ENCODE data around the gene PIAS1. TPM values are rescaled to one million over a fixed set of nuclear protein-coding genes. Genes with fewer than 3 reads are reported as not detected.

The PIAS1 gene
- total RNA-seq, 1 donor from 2014 or later, result 71.1 TPM

GRCh38 chr15:68017201-68017600, 36.9 kb upstream of the PIAS1 start:
- no peaks in the 10 kb centered on the region for H3K27me3 Mint-ChIP-seq (ENCODE audit: low read depth)
- no peaks in the 10 kb centered on the region for H3K36me3 Mint-ChIP-seq
- peaks cover 26% of the 10 kb centered on the region for H3K4me1 Mint-ChIP-seq
- H3K27ac Mint-ChIP-seq, result peak overlapping the region; percentile 92
- H3K4me3 Mint-ChIP-seq, result no peak overlapping the region
- TF ChIP-seq CTCF (IDR thresholded peaks at IDR 0.05; ENCODE audit: unreplicated experiment), result no peak
- H3K9me3 Mint-ChIP-seq, result peaks cover 4% of the 10 kb centered on the region
- DNase-seq (ENCODE audit: low spot score in 2 of 2, unreplicated experiment in 2 of 2), result no peak

- Mint-ChIP-seq H3K27ac (peak overlapping the region; percentile 70), H3K9me3 (peaks cover 4% of the 10 kb centered on the region), H3K4me3 (no peak overlapping the region), H3K27me3 (ENCODE audit: low read depth) (no peaks in the 10 kb centered on the region), H3K4me1 (peaks cover 26% of the 10 kb centered on the region), H3K36me3 (no peaks in the 10 kb centered on the region)
- no peak for TF ChIP-seq CTCF (IDR thresholded peaks at IDR 0.05; ENCODE audit: unreplicated experiment)
- DNase-seq (ENCODE audit: low spot score in 2 of 2, unreplicated experiment in 2 of 2), result no peak
Measured at GRCh38 chr15:68018797-68019444, 35.2 kb upstream of the PIAS1 start.

GRCh38 chr15:68019814-68020525, 34.1 kb upstream of the PIAS1 start:
- peaks cover 4% of the 10 kb centered on the region for H3K9me3 Mint-ChIP-seq
- no peak overlapping the region for H3K4me3 Mint-ChIP-seq
- peaks cover 19% of the 10 kb centered on the region for H3K4me1 Mint-ChIP-seq
- no peak for DNase-seq (ENCODE audit: low spot score in 2 of 2, unreplicated experiment in 2 of 2)
- no peaks in the 10 kb centered on the region for H3K27me3 Mint-ChIP-seq (ENCODE audit: low read depth)
- TF ChIP-seq CTCF (IDR thresholded peaks at IDR 0.05; ENCODE audit: unreplicated experiment), result no peak
- H3K36me3 Mint-ChIP-seq, result no peaks in the 10 kb centered on the region
- H3K27ac Mint-ChIP-seq, result peak overlapping the region; percentile 64

- no peaks in the 10 kb centered on the region for H3K27me3 Mint-ChIP-seq (ENCODE audit: low read depth)
- H3K27ac Mint-ChIP-seq, result peak overlapping the region; percentile 64
- no peak for DNase-seq (ENCODE audit: low spot score in 2 of 2, unreplicated experiment in 2 of 2)
- H3K4me3 Mint-ChIP-seq, result no peak overlapping the region
- no peak for TF ChIP-seq CTCF (IDR thresholded peaks at IDR 0.05; ENCODE audit: unreplicated experiment)
- H3K9me3 Mint-ChIP-seq, result peaks cover 4% of the 10 kb centered on the region
- H3K4me1 Mint-ChIP-seq, result peaks cover 13% of the 10 kb centered on the region
- no peaks in the 10 kb centered on the region for H3K36me3 Mint-ChIP-seq
Measured at GRCh38 chr15:68020685-68021084, 33.4 kb upstream of the PIAS1 start.

GRCh38 chr15:68022061-68022460, 32.1 kb upstream of the PIAS1 start:
- peaks cover 4% of the 10 kb centered on the region for H3K9me3 Mint-ChIP-seq

More at GRCh38 chr15:68022061-68022460, 32.1 kb upstream of the PIAS1 start:
- no peaks in the 10 kb centered on the region for H3K27me3 Mint-ChIP-seq (ENCODE audit: low read depth)
- H3K27ac Mint-ChIP-seq, result no peak overlapping the region
- H3K4me3 Mint-ChIP-seq, result no peak overlapping the region
- no peak for DNase-seq (ENCODE audit: low spot score in 2 of 2, unreplicated experiment in 2 of 2)
- H3K4me1 Mint-ChIP-seq, result peaks cover 14% of the 10 kb centered on the region
- no peaks in the 10 kb centered on the region for H3K36me3 Mint-ChIP-seq
- TF ChIP-seq CTCF (IDR thresholded peaks at IDR 0.05; ENCODE audit: unreplicated experiment), result no peak

Data from mesothelial cell of epicardium (in vitro differentiated cells).